Fibroblast of skin of scalp (primary cell): Measurements from ENCODE around the gene ZBTB7C.

Experiments used
- DNase-seq: peaks from one replicate; pipeline ENCODE4 v3.0.0-alpha.2; 2013

Gene ZBTB7C

GRCh38 chr18:48111587-48111986 lies 297.6 kb downstream of the ZBTB7C start:
- DNase-seq = no peak

GRCh38 chr18:48110797-48111196 lies 298.4 kb downstream of the ZBTB7C start:
- no peak for DNase-seq

GRCh38 chr18:48109961-48110493 lies 299.2 kb downstream of the ZBTB7C start:
- DNase-seq = no peak

- DNase-seq = no peak
Observed at GRCh38 chr18:48108136-48108535, 301.0 kb downstream of the ZBTB7C start.

- no peak for DNase-seq
Observed at GRCh38 chr18:48106976-48107781, 302.0 kb downstream of the ZBTB7C start.

GRCh38 chr18:48106498-48106897 lies 302.7 kb downstream of the ZBTB7C start:
- DNase-seq = no peak

GRCh38 chr18:48105317-48105716 lies 303.9 kb downstream of the ZBTB7C start:
- no peak for DNase-seq

- DNase-seq = no peak
Observed at GRCh38 chr18:48104705-48105104, 304.5 kb downstream of the ZBTB7C start.

- no peak for DNase-seq
Observed at GRCh38 chr18:48100651-48101165, 308.5 kb downstream of the ZBTB7C start.

- no peak for DNase-seq
Observed at GRCh38 chr18:48100165-48100575, 309.0 kb downstream of the ZBTB7C start.

- DNase-seq = no peak
Observed at GRCh38 chr18:48099481-48100164, 309.6 kb downstream of the ZBTB7C start.

- DNase-seq = no peak
Observed at GRCh38 chr18:48098538-48098937, 310.6 kb downstream of the ZBTB7C start.

GRCh38 chr18:48098007-48098406 lies 311.2 kb downstream of the ZBTB7C start:
- DNase-seq = no peak

- no peak for DNase-seq
Observed at GRCh38 chr18:48095726-48096125, 313.5 kb downstream of the ZBTB7C start.

GRCh38 chr18:48093104-48093503 lies 316.1 kb downstream of the ZBTB7C start:
- no peak for DNase-seq

GRCh38 chr18:48091869-48092497 lies 317.2 kb downstream of the ZBTB7C start:
- DNase-seq = no peak

- DNase-seq = no peak
Observed at GRCh38 chr18:48090702-48091101, 318.5 kb downstream of the ZBTB7C start.

- DNase-seq = no peak
Observed at GRCh38 chr18:48090021-48090420, 319.2 kb downstream of the ZBTB7C start.

- DNase-seq = no peak
Observed at GRCh38 chr18:48085781-48086487, 323.2 kb downstream of the ZBTB7C start.

- DNase-seq = no peak
Observed at GRCh38 chr18:48084858-48085257, 324.3 kb downstream of the ZBTB7C start.

GRCh38 chr18:48084041-48084757 lies 325.0 kb downstream of the ZBTB7C start:
- no peak for DNase-seq

- no peak for DNase-seq
Observed at GRCh38 chr18:48080546-48080945, 328.6 kb downstream of the ZBTB7C start.
